ENCODE data around the gene MYH9. TPM values are rescaled to one million over a fixed set of nuclear protein-coding genes. Genes with fewer than 3 reads are reported as not detected.

The MYH9 gene
- total RNA-seq, 1 experiment from 2014 or later, result 323 TPM

GRCh38 chr22:36234213-36234612 lies 153.6 kb downstream of the MYH9 start:
- DNase-seq (ENCODE audit: low spot score), result no peak
- no peaks in the 10 kb centered on the region for H3K27me3 ChIP-seq (replicated peaks; ENCODE audit: insufficient read depth, low read depth, low read length, poor library complexity)
- peaks cover 13% of the 10 kb centered on the region for H3K4me1 ChIP-seq (ENCODE audit: insufficient read depth, low read length, poor library complexity, severe bottlenecking)
- CTCF ChIA-PET, result no interaction called here
- BruUV-seq (replicated peaks), result no TSS peak
- no peaks in the 10 kb centered on the region for H3K9me3 ChIP-seq (ENCODE audit: low read depth, low read length, poor library complexity, severe bottlenecking)
- no peak for TF ChIP-seq CTCF (conservative IDR thresholded peaks at IDR 0.05; ENCODE audit: low read depth, low read length)
- no peak for TF ChIP-seq EZH2 (IDR thresholded peaks at IDR 0.05; ENCODE audit: borderline replicate concordance, low read depth, low read length, poor library complexity, severe bottlenecking)
- no peak overlapping the region for H3K4me3 ChIP-seq (ENCODE audit: low read depth, low read length, poor library complexity, severe bottlenecking)
- peaks cover 11% of the 10 kb centered on the region for H3K36me3 ChIP-seq (ENCODE audit: insufficient read depth, low read length, poor library complexity, severe bottlenecking)
- POLR2A ChIA-PET (ENCODE audit: low non-redundant PET), result no interaction called here
- intact Hi-C loops (cut with micrococcal nuclease; ENCODE audit: unreplicated experiment), result no loop called here
- no peak overlapping the region for H3K27ac ChIP-seq (ENCODE audit: low read depth, low read length, poor library complexity, severe bottlenecking)

GRCh38 chr22:36233796-36234195 lies 154.0 kb downstream of the MYH9 start:
- intact Hi-C loops (cut with micrococcal nuclease; ENCODE audit: unreplicated experiment), result no loop called here
- no peaks in the 10 kb centered on the region for H3K9me3 ChIP-seq (ENCODE audit: low read depth, low read length, poor library complexity, severe bottlenecking)
- no peaks in the 10 kb centered on the region for H3K27me3 ChIP-seq (replicated peaks; ENCODE audit: insufficient read depth, low read depth, low read length, poor library complexity)
- H3K27ac ChIP-seq (ENCODE audit: low read depth, low read length, poor library complexity, severe bottlenecking), result no peak overlapping the region
- POLR2A ChIA-PET (ENCODE audit: low non-redundant PET), result no interaction called here
- peaks cover 11% of the 10 kb centered on the region for H3K36me3 ChIP-seq (ENCODE audit: insufficient read depth, low read length, poor library complexity, severe bottlenecking)
- CTCF ChIA-PET, result no interaction called here
- BruUV-seq (replicated peaks), result no TSS peak
- no peak for DNase-seq (ENCODE audit: low spot score)
- no peak overlapping the region for H3K4me3 ChIP-seq (ENCODE audit: low read depth, low read length, poor library complexity, severe bottlenecking)
- H3K4me1 ChIP-seq (ENCODE audit: insufficient read depth, low read length, poor library complexity, severe bottlenecking), result peaks cover 13% of the 10 kb centered on the region
- TF ChIP-seq EZH2 (IDR thresholded peaks at IDR 0.05; ENCODE audit: borderline replicate concordance, low read depth, low read length, poor library complexity, severe bottlenecking), result no peak
- TF ChIP-seq CTCF (conservative IDR thresholded peaks at IDR 0.05; ENCODE audit: low read depth, low read length), result no peak

- Histone ChIP-seq H3K27me3 (replicated peaks; ENCODE audit: insufficient read depth, low read depth, low read length, poor library complexity) (no peaks in the 10 kb centered on the region), H3K4me3 (ENCODE audit: low read depth, low read length, poor library complexity, severe bottlenecking) (no peak overlapping the region), H3K36me3 (ENCODE audit: insufficient read depth, low read length, poor library complexity, severe bottlenecking) (peaks cover 15% of the 10 kb centered on the region), H3K27ac (ENCODE audit: low read depth, low read length, poor library complexity, severe bottlenecking) (no peak overlapping the region), H3K9me3 (ENCODE audit: low read depth, low read length, poor library complexity, severe bottlenecking) (no peaks in the 10 kb centered on the region), H3K4me1 (ENCODE audit: insufficient read depth, low read length, poor library complexity, severe bottlenecking) (peaks cover 3% of the 10 kb centered on the region)
- POLR2A ChIA-PET (ENCODE audit: low non-redundant PET), result no interaction called here
- TF ChIP-seq EZH2 (IDR thresholded peaks at IDR 0.05; ENCODE audit: borderline replicate concordance, low read depth, low read length, poor library complexity, severe bottlenecking) (no peak), CTCF (conservative IDR thresholded peaks at IDR 0.05; ENCODE audit: low read depth, low read length) (no peak)
- DNase-seq (ENCODE audit: low spot score), result no peak
- CTCF ChIA-PET, result no interaction called here
- intact Hi-C loops (cut with micrococcal nuclease; ENCODE audit: unreplicated experiment), result no loop called here
- no TSS peak for BruUV-seq (replicated peaks)
Measured at GRCh38 chr22:36232715-36233401, 154.9 kb downstream of the MYH9 start.

Small RNA genes lying within 50 kb of the gene (microRNA-seq; reads per million reads assigned to microRNA genes)
- not detected for gene MIR6819

Other genes with a start within 250 kb of the MYH9 start
- 0.59 TPM in 1 of 2 replicates, not detected in the other for gene APOL3, start 227.2 kb downstream of the MYH9 start, total RNA-seq (2021)
- 1.6 and 4.2 TPM in 2 replicates for gene APOL4, start 186.2 kb downstream of the MYH9 start, total RNA-seq (2021)
- 37.9 and 45.1 TPM in 2 replicates for gene APOL2, start 148.4 kb downstream of the MYH9 start, total RNA-seq (2021)
- 0.30 and 0.87 TPM in 2 replicates for gene APOL1, start 134.8 kb downstream of the MYH9 start, total RNA-seq (2021)
- gene TXN2, start 93.7 kb upstream of the MYH9 start, total RNA-seq (2021), result 85.4 and 88.4 TPM in 2 replicates
- 53.8 and 60.4 TPM in 2 replicates for gene FOXRED2, start 119.1 kb upstream of the MYH9 start, total RNA-seq (2021)
- 237 and 249 TPM in 2 replicates for gene EIF3D, start 141.2 kb upstream of the MYH9 start, total RNA-seq (2021)

Data from A673 (cell line).